Ishikawa (cell line): Measurements from ENCODE around the gene AHI1.

Source experiments
- CEBPB ChIP-seq: IDR thresholded peaks from 2 replicates; pipeline ENCODE4 v1.6.1; 2012
- CREB1 ChIP-seq: IDR thresholded peaks from 2 replicates; pipeline ENCODE4 v1.6.1; 2012; ENCODE audit warnings: low read depth
- EGR1 ChIP-seq: IDR thresholded peaks from 2 replicates; pipeline ENCODE4 v1.6.1; 2012
- EP300 ChIP-seq: IDR thresholded peaks from 2 replicates; pipeline ENCODE4 v1.6.1; 2012; ENCODE audit warnings: borderline replicate concordance
- FOXM1 ChIP-seq: IDR thresholded peaks from 2 replicates; pipeline ENCODE4 v1.6.1; 2012; ENCODE audit warnings: low read depth, borderline replicate concordance
- MAX ChIP-seq: IDR thresholded peaks from 2 replicates; pipeline ENCODE4 v1.6.1; 2012
- NFIC ChIP-seq: IDR thresholded peaks from 2 replicates; pipeline ENCODE4 v1.6.1; 2012
- RAD21 ChIP-seq: IDR thresholded peaks from 2 replicates; pipeline ENCODE4 v1.6.1; 2012; ENCODE audit warnings: low read depth
- TAF1 ChIP-seq: IDR thresholded peaks from 2 replicates; pipeline ENCODE4 v1.6.1; 2012; ENCODE audit warnings: low read depth, mild to moderate bottlenecking
- TCF12 ChIP-seq: IDR thresholded peaks from 2 replicates; pipeline ENCODE4 v1.6.1; 2012; ENCODE audit warnings: low read depth
- TEAD4 ChIP-seq: IDR thresholded peaks from 2 replicates; pipeline ENCODE4 v1.6.1; 2012
- YY1 ChIP-seq: IDR thresholded peaks from 2 replicates; pipeline ENCODE4 v1.6.1; 2012; ENCODE audit warnings: low read depth
- ZBTB7A ChIP-seq: IDR thresholded peaks from 2 replicates; pipeline ENCODE4 v1.6.1; 2012; ENCODE audit warnings: low read depth
- TF ChIP-seq, protein P1 (sequence below): IDR thresholded peaks from 2 replicates; pipeline ENCODE4 v1.6.1; 2012
- TF ChIP-seq, protein P2 (sequence below): IDR thresholded peaks from 2 replicates; pipeline ENCODE4 v1.6.1; 2012; ENCODE audit warnings: low read depth, mild to moderate bottlenecking

Gene AHI1

GRCh38 chr6:135372758-135373157 lies 124.8 kb downstream of the AHI1 start:
- TF ChIP-seq TAF1 (no peak), TEAD4 (no peak), RAD21 (no peak), EGR1 (no peak), NFIC (no peak), TCF12 (no peak), ZBTB7A (no peak), FOXM1 (no peak), CREB1 (no peak), YY1 (no peak), CEBPB (no peak)
- TF ChIP-seq, protein P1, sequence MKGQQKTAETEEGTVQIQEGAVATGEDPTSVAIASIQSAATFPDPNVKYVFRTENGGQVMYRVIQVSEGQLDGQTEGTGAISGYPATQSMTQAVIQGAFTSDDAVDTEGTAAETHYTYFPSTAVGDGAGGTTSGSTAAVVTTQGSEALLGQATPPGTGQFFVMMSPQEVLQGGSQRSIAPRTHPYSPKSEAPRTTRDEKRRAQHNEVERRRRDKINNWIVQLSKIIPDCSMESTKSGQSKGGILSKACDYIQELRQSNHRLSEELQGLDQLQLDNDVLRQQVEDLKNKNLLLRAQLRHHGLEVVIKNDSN, result no peak
- TF ChIP-seq, protein P2, sequence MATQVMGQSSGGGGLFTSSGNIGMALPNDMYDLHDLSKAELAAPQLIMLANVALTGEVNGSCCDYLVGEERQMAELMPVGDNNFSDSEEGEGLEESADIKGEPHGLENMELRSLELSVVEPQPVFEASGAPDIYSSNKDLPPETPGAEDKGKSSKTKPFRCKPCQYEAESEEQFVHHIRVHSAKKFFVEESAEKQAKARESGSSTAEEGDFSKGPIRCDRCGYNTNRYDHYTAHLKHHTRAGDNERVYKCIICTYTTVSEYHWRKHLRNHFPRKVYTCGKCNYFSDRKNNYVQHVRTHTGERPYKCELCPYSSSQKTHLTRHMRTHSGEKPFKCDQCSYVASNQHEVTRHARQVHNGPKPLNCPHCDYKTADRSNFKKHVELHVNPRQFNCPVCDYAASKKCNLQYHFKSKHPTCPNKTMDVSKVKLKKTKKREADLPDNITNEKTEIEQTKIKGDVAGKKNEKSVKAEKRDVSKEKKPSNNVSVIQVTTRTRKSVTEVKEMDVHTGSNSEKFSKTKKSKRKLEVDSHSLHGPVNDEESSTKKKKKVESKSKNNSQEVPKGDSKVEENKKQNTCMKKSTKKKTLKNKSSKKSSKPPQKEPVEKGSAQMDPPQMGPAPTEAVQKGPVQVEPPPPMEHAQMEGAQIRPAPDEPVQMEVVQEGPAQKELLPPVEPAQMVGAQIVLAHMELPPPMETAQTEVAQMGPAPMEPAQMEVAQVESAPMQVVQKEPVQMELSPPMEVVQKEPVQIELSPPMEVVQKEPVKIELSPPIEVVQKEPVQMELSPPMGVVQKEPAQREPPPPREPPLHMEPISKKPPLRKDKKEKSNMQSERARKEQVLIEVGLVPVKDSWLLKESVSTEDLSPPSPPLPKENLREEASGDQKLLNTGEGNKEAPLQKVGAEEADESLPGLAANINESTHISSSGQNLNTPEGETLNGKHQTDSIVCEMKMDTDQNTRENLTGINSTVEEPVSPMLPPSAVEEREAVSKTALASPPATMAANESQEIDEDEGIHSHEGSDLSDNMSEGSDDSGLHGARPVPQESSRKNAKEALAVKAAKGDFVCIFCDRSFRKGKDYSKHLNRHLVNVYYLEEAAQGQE, result no peak

DNA sequence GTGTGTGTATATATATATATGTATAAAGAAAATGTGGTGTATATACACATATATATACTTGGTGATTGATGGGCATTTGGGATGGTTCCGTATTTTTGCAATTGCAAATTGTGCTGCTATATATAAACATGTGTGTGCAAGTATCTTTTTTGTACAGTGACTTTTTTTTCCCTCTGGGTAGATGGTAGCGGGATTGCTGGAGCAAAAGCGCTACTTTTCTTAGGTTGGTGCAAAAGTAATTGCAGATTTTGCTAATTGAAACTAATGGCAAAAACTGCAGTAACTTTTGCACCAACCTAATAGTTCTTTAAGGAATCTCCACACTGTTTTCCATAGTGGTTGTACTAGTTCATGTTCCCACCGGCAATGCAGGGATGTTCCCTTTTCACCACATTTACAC lies 135.4 kb downstream of the AHI1 start:
- TF ChIP-seq, protein P2, result no peak
- no peak for TF ChIP-seq RAD21
- TF ChIP-seq ZBTB7A, result no peak
- TF ChIP-seq EP300, result no peak
- TF ChIP-seq MAX, result no peak
- no peak for TF ChIP-seq NFIC
- no peak for TF ChIP-seq TCF12
- TF ChIP-seq EGR1, result no peak
- no peak for TF ChIP-seq TEAD4
- TF ChIP-seq TAF1, result no peak

GRCh38 chr6:135360222-135360621 lies 137.3 kb downstream of the AHI1 start:
- no peak for TF ChIP-seq MAX
- TF ChIP-seq, protein P1, result no peak

- TF ChIP-seq CEBPB (no peak), YY1 (no peak), EP300 (no peak), FOXM1 (no peak), NFIC (no peak), ZBTB7A (no peak), EGR1 (no peak), TAF1 (no peak), TCF12 (no peak), TEAD4 (no peak)
- TF ChIP-seq, protein P1, result no peak
- TF ChIP-seq, protein P2, result no peak
Observed at GRCh38 chr6:135358985-135359384, 138.6 kb downstream of the AHI1 start.

- TF ChIP-seq YY1 (no peak), CEBPB (no peak), FOXM1 (no peak)
Observed at GRCh38 chr6:135358251-135358821, 139.2 kb downstream of the AHI1 start.
